ENCODE data around the gene PTPRT.

- TF ChIP-seq EZH2 (IDR thresholded peaks at IDR 0.05; ENCODE audit: low read length, unreplicated experiment) (no peak), CTCF (conservative IDR thresholded peaks at IDR 0.05; ENCODE audit: low read depth, low read length) (no peak)
These were observed 539.4 kb downstream of the PTPRT start for GRCh38 chr20:42650191-42650746.

Data from PC-3 (cell line).